Activated naive CD8-positive, alpha-beta T cell treated with anti-CD3 and anti-CD28 coated beads, Interleukin-2, amount 50 U/mL, for 24 hours (primary cell): Measurements from ENCODE around the gene PTH2R.
"Not testable (repeated sequence)": the region's sequence is repeated elsewhere in the genome, so short reads cannot be mapped to it uniquely, and the experiment has no call there.

Experiments
- ATAC-seq: fragments of 150-1000 bp; cut with Tn5 transposase; one replicate; pipeline ENCODE4 v1.10.0; 2021
- DNase-seq: peaks from one replicate; pipeline ENCODE4 v3.0.0; 2021
- H3K27ac Mint-ChIP-seq: one replicate; pipeline ENCODE4 v1.8.0; 2021; ENCODE audit warnings: mild to moderate bottlenecking, mixed read lengths
- H3K27me3 Mint-ChIP-seq: one replicate; pipeline ENCODE4 v1.8.0; 2021; ENCODE audit warnings: mixed read lengths
- H3K36me3 Mint-ChIP-seq: one replicate; pipeline ENCODE4 v1.8.0; 2021; ENCODE audit warnings: low read depth, mixed read lengths
- H3K4me1 Mint-ChIP-seq: one replicate; pipeline ENCODE4 v1.8.0; 2021; ENCODE audit warnings: mixed read lengths
- H3K4me3 Mint-ChIP-seq: one replicate; pipeline ENCODE4 v1.8.0; 2021; ENCODE audit warnings: mild to moderate bottlenecking, moderate library complexity, mixed read lengths
- H3K9me3 Mint-ChIP-seq: one replicate; pipeline ENCODE4 v1.8.0; 2021; ENCODE audit warnings: mixed read lengths

The PTH2R gene

GRCh38 chr2:208441951-208442350 is 35.4 kb downstream of the PTH2R start:
- ATAC-seq = no peak
- Mint-ChIP-seq H3K27me3 (no peaks in the 10 kb centered on the region), H3K9me3 (no peaks in the 10 kb centered on the region), H3K27ac (no peak overlapping the region), H3K36me3 (no peaks in the 10 kb centered on the region), H3K4me1 (no peaks in the 10 kb centered on the region), H3K4me3 (no peak overlapping the region)
- no peak for DNase-seq

- H3K4me1 Mint-ChIP-seq, H3K9me3 Mint-ChIP-seq, DNase-seq, H3K27me3 Mint-ChIP-seq, H3K4me3 Mint-ChIP-seq, ATAC-seq, H3K27ac Mint-ChIP-seq, H3K36me3 Mint-ChIP-seq: not testable (repeated sequence)
Observed at GRCh38 chr2:208447447-208447846, 40.9 kb downstream of the PTH2R start.

- H3K9me3 Mint-ChIP-seq = no peaks in the 10 kb centered on the region
- no peaks in the 10 kb centered on the region for H3K36me3 Mint-ChIP-seq
- DNase-seq = no peak
- no peaks in the 10 kb centered on the region for H3K4me1 Mint-ChIP-seq
- H3K4me3 Mint-ChIP-seq = no peak overlapping the region
- H3K27me3 Mint-ChIP-seq = peaks cover 2% of the 10 kb centered on the region
- H3K27ac Mint-ChIP-seq = no peak overlapping the region
- no peak for ATAC-seq
Observed at GRCh38 chr2:208451061-208451460, 44.5 kb downstream of the PTH2R start.

- ATAC-seq (no peak), DNase-seq (no peak)
- Mint-ChIP-seq H3K4me1 (no peaks in the 10 kb centered on the region), H3K4me3 (no peak overlapping the region), H3K27ac (no peak overlapping the region), H3K27me3 (no peaks in the 10 kb centered on the region), H3K36me3 (no peaks in the 10 kb centered on the region), H3K9me3 (no peaks in the 10 kb centered on the region)
Observed at GRCh38 chr2:208454861-208455260, 48.3 kb downstream of the PTH2R start.

GRCh38 chr2:208463721-208464120 is 57.1 kb downstream of the PTH2R start:
- H3K4me3 Mint-ChIP-seq = no peak overlapping the region
- ATAC-seq (no peak), DNase-seq (no peak)
- no peaks in the 10 kb centered on the region for H3K36me3 Mint-ChIP-seq
- H3K27ac Mint-ChIP-seq = no peak overlapping the region
- peaks cover 9% of the 10 kb centered on the region for H3K27me3 Mint-ChIP-seq
- H3K9me3 Mint-ChIP-seq = no peaks in the 10 kb centered on the region
- H3K4me1 Mint-ChIP-seq = no peaks in the 10 kb centered on the region

- no peaks in the 10 kb centered on the region for H3K36me3 Mint-ChIP-seq
Observed at GRCh38 chr2:208464205-208464604, 57.6 kb downstream of the PTH2R start.

GRCh38 chr2:208466151-208466919 is 59.7 kb downstream of the PTH2R start:
- no peak overlapping the region for H3K4me3 Mint-ChIP-seq
- H3K9me3 Mint-ChIP-seq = peaks cover 4% of the 10 kb centered on the region
- H3K4me1 Mint-ChIP-seq = no peaks in the 10 kb centered on the region
- H3K27me3 Mint-ChIP-seq = peaks cover 6% of the 10 kb centered on the region
- H3K27ac Mint-ChIP-seq = no peak overlapping the region
- DNase-seq = peak; percentile 2
- no peaks in the 10 kb centered on the region for H3K36me3 Mint-ChIP-seq
- peak; percentile 59 for ATAC-seq

More at GRCh38 chr2:208464205-208464604, 57.6 kb downstream of the PTH2R start:
- ATAC-seq (no peak), DNase-seq (no peak)
- no peak overlapping the region for H3K27ac Mint-ChIP-seq
- no peaks in the 10 kb centered on the region for H3K4me1 Mint-ChIP-seq
- no peaks in the 10 kb centered on the region for H3K9me3 Mint-ChIP-seq
- H3K4me3 Mint-ChIP-seq = no peak overlapping the region
- peaks cover 9% of the 10 kb centered on the region for H3K27me3 Mint-ChIP-seq

GRCh38 chr2:208466920-208467298 is 60.3 kb downstream of the PTH2R start:
- Mint-ChIP-seq H3K4me3 (no peak overlapping the region), H3K4me1 (no peaks in the 10 kb centered on the region), H3K27me3 (peaks cover 5% of the 10 kb centered on the region), H3K27ac (no peak overlapping the region), H3K36me3 (no peaks in the 10 kb centered on the region), H3K9me3 (peaks cover 4% of the 10 kb centered on the region)
- ATAC-seq (no peak), DNase-seq (no peak)

GRCh38 chr2:208467564-208467963 is 61.0 kb downstream of the PTH2R start:
- Mint-ChIP-seq H3K27ac (no peak overlapping the region), H3K4me1 (no peaks in the 10 kb centered on the region), H3K27me3 (peaks cover 5% of the 10 kb centered on the region), H3K36me3 (no peaks in the 10 kb centered on the region), H3K9me3 (peaks cover 4% of the 10 kb centered on the region), H3K4me3 (no peak overlapping the region)
- DNase-seq = no peak
- no peak for ATAC-seq

- Mint-ChIP-seq H3K4me1 (no peaks in the 10 kb centered on the region), H3K27me3 (no peaks in the 10 kb centered on the region), H3K9me3 (no peaks in the 10 kb centered on the region), H3K27ac (no peak overlapping the region), H3K36me3 (no peaks in the 10 kb centered on the region), H3K4me3 (no peak overlapping the region)
- no peak for ATAC-seq
- no peak for DNase-seq
Observed at GRCh38 chr2:208477741-208478140, 71.1 kb downstream of the PTH2R start.

GRCh38 chr2:208479342-208479741 is 72.8 kb downstream of the PTH2R start:
- Mint-ChIP-seq H3K4me3 (no peak overlapping the region), H3K9me3 (peaks cover 3% of the 10 kb centered on the region), H3K27ac (no peak overlapping the region), H3K36me3 (no peaks in the 10 kb centered on the region), H3K27me3 (no peaks in the 10 kb centered on the region), H3K4me1 (no peaks in the 10 kb centered on the region)
- DNase-seq (no peak), ATAC-seq (no peak)

- not testable (repeated sequence) for H3K4me3 Mint-ChIP-seq, H3K27me3 Mint-ChIP-seq, H3K4me1 Mint-ChIP-seq, H3K36me3 Mint-ChIP-seq, H3K9me3 Mint-ChIP-seq, DNase-seq, H3K27ac Mint-ChIP-seq, ATAC-seq
Observed at GRCh38 chr2:208481945-208482344, 75.4 kb downstream of the PTH2R start.

GRCh38 chr2:208482453-208483015 is 75.9 kb downstream of the PTH2R start:
- not testable (repeated sequence) for H3K27me3 Mint-ChIP-seq

GRCh38 chr2:208485390-208485789 is 78.8 kb downstream of the PTH2R start:
- Mint-ChIP-seq H3K4me1 (no peaks in the 10 kb centered on the region), H3K36me3 (no peaks in the 10 kb centered on the region), H3K4me3 (no peak overlapping the region), H3K27me3 (no peaks in the 10 kb centered on the region), H3K9me3 (peaks cover 3% of the 10 kb centered on the region), H3K27ac (no peak overlapping the region)
- ATAC-seq = no peak
- DNase-seq = no peak

More at GRCh38 chr2:208482453-208483015, 75.9 kb downstream of the PTH2R start:
- not testable (repeated sequence) for H3K36me3 Mint-ChIP-seq, H3K9me3 Mint-ChIP-seq, ATAC-seq, DNase-seq, H3K4me1 Mint-ChIP-seq, H3K27ac Mint-ChIP-seq, H3K4me3 Mint-ChIP-seq

GRCh38 chr2:208488686-208489564 is 82.3 kb downstream of the PTH2R start:
- Mint-ChIP-seq H3K4me1 (no peaks in the 10 kb centered on the region), H3K36me3 (no peaks in the 10 kb centered on the region), H3K27me3 (no peaks in the 10 kb centered on the region), H3K9me3 (no peaks in the 10 kb centered on the region), H3K27ac (no peak overlapping the region), H3K4me3 (no peak overlapping the region)
- DNase-seq (no peak), ATAC-seq (no peak)
